ENCODE data around the gene VTI1B. TPM values are rescaled to one million over a fixed set of nuclear protein-coding genes. Genes with fewer than 3 reads are reported as not detected.

The VTI1B gene
- total and polyA plus RNA-seq, 2 experiments from 2014 or later = 55.0 to 115 TPM

DNA sequence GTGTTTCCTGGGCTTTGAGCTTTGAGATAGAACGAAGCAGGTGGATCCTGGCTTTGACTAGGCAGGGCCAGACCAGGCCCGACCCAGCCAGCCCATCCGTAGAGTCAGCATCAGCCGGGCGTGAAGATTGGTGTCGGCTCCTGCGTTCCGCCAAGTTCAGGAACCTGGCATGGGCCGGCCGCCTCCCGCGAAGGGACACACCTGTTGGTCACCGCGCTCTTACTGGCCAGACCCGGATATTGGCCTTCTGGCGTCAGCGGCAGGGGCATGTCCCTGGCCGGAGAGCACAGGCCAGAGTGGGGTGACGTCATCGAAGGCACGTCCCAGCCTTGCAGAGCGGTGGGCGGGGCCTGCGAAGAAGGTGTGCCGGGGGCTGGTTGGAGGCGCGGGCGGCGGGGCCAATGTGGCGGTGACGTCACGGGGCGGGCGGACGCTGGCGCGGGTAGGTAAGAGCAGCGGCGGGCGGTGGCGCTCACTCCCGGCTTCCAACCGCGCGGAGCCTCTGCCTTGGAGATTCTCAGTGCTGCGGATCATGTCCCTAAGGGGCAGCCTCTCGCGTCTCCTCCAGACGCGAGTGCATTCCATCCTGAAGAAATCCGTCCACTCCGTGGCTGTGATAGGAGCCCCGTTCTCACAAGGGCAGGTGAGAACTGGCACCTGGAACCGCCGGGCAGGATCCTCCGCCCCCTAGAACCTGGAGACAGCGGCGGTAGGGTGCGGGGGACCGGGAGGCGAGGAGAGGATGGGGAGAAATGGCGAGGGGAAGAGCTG, 54.8 kb downstream of the VTI1B start, which contains the start of gene ARG2:
Gene ARG2, plus strand, starts transcription at position 475 of the 771 bp plus-strand sequence. Its CDS starts 58 bp downstream, at position 533.
- Histone ChIP-seq H3K4me1 (ENCODE audit: insufficient read depth) (peaks cover 18% of the 10 kb centered on the region), H3K9me2 (replicated peaks; ENCODE audit: insufficient read depth) (no peaks in the 10 kb centered on the region), H3K27me3 (no peaks in the 10 kb centered on the region), H3K36me3 (replicated peaks; ENCODE audit: insufficient read depth, low read depth) (no peaks in the 10 kb centered on the region), H3K4me2 (peak within 1 kb of the TSS; percentile 92), H3K9me3 (ENCODE audit: low read depth) (no peaks in the 10 kb centered on the region), H2AFZ (peak within 1 kb of the TSS; percentile 82), H4K20me1 (ENCODE audit: insufficient read depth, poor library complexity, severe bottlenecking) (no peaks in the 10 kb centered on the region), H3K79me2 (no peaks in the 10 kb centered on the region), H3K4me3 (peak within 1 kb of the TSS; percentile 82), H3K27ac (peak within 1 kb of the TSS; percentile 93)
- WGBS (ENCODE audit: low lambda C conversion rate, missing lambda C conversion rate) = 2% methylated on average over 46 of the region's 62 CpGs
- TF ChIP-seq EZH2phosphoT487 (IDR thresholded peaks at IDR 0.05; ENCODE audit: low read depth, severe bottlenecking, unreplicated experiment) = no peak
- no peak for TF ChIP-seq EZH2 (IDR thresholded peaks at IDR 0.05; ENCODE audit: borderline replicate concordance)
- TF ChIP-seq, protein P1, sequence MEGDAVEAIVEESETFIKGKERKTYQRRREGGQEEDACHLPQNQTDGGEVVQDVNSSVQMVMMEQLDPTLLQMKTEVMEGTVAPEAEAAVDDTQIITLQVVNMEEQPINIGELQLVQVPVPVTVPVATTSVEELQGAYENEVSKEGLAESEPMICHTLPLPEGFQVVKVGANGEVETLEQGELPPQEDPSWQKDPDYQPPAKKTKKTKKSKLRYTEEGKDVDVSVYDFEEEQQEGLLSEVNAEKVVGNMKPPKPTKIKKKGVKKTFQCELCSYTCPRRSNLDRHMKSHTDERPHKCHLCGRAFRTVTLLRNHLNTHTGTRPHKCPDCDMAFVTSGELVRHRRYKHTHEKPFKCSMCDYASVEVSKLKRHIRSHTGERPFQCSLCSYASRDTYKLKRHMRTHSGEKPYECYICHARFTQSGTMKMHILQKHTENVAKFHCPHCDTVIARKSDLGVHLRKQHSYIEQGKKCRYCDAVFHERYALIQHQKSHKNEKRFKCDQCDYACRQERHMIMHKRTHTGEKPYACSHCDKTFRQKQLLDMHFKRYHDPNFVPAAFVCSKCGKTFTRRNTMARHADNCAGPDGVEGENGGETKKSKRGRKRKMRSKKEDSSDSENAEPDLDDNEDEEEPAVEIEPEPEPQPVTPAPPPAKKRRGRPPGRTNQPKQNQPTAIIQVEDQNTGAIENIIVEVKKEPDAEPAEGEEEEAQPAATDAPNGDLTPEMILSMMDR (IDR thresholded peaks at IDR 0.05; ENCODE audit: poor library complexity) = no peak
- DNase-seq (ENCODE audit: low spot score) = peak; percentile 100

DNA sequence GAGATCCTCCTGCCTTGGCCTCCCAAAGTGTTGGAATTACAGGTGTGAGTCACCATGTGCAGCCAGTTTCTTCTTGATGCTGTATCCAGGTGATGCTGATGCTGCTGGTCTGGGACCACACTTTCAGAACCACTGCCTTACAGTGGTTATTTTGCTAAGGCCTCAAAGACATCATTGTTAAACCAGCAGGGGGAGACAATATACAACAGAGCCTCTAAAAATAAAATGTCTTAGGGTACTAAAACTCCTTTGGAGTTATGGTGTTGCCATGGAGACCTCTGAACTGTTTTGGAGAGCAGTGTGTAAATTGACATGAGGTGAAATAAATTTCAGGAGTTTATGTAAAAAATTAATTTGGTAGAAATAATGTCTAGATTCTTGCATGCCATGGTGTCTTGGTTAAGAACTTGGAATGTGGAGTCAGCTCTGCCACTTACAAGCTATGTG, 55.8 kb downstream of the VTI1B start:
- DNase-seq (ENCODE audit: low spot score) = peak; percentile 88
- TF ChIP-seq, protein P1 (IDR thresholded peaks at IDR 0.05; ENCODE audit: poor library complexity) = peak; percentile 77
- no peak for TF ChIP-seq EZH2 (IDR thresholded peaks at IDR 0.05; ENCODE audit: borderline replicate concordance)
- peak overlapping the region; percentile 92 for H3K4me2 ChIP-seq

DNA sequence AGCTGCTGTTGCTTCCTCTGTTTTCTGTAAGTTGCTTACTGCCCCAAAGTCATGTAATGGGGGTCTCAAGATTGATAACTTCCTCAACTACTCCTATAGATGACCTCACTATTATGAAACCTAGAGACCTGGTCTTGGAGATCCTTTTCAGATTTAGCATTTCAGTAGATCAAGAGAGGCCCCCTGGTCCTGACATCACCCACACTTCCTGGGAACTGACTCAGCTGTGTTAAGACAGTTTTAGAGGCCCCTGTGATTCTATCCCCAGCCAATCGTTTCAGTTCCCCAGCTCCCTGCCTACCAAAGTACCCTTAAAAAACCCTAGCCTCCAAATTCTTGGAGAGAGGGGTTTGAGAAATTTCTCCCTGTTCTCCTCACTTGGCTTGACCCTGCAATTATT, 63.9 kb downstream of the VTI1B start:
- H3K27me3 ChIP-seq = no peaks in the 10 kb centered on the region
- H3K4me1 ChIP-seq (ENCODE audit: insufficient read depth) = no peaks in the 10 kb centered on the region
- no peak for DNase-seq (ENCODE audit: low spot score)
- no peaks in the 10 kb centered on the region for H3K79me2 ChIP-seq
- no peak overlapping the region for H3K27ac ChIP-seq
- H4K20me1 ChIP-seq (ENCODE audit: insufficient read depth, poor library complexity, severe bottlenecking) = no peaks in the 10 kb centered on the region
- no peaks in the 10 kb centered on the region for H3K9me2 ChIP-seq (replicated peaks; ENCODE audit: insufficient read depth)
- WGBS (ENCODE audit: low lambda C conversion rate, missing lambda C conversion rate) = 65% methylated on average over 1 of the region's 1 CpG
- H3K9me3 ChIP-seq (ENCODE audit: low read depth) = no peaks in the 10 kb centered on the region
- no peak overlapping the region for H3K4me2 ChIP-seq
- no peaks in the 10 kb centered on the region for H3K36me3 ChIP-seq (replicated peaks; ENCODE audit: insufficient read depth, low read depth)
- TF ChIP-seq EZH2phosphoT487 (IDR thresholded peaks at IDR 0.05; ENCODE audit: low read depth, severe bottlenecking, unreplicated experiment) (no peak), EZH2 (IDR thresholded peaks at IDR 0.05; ENCODE audit: borderline replicate concordance) (no peak)
- TF ChIP-seq, protein P1 (IDR thresholded peaks at IDR 0.05; ENCODE audit: poor library complexity) = no peak
- no peak overlapping the region for H2AFZ ChIP-seq
- no peak overlapping the region for H3K4me3 ChIP-seq

More for the DNA sequence above, 55.8 kb downstream of the VTI1B start:
- Histone ChIP-seq H3K36me3 (replicated peaks; ENCODE audit: insufficient read depth, low read depth) (no peaks in the 10 kb centered on the region), H3K4me1 (ENCODE audit: insufficient read depth) (peaks cover 18% of the 10 kb centered on the region), H4K20me1 (ENCODE audit: insufficient read depth, poor library complexity, severe bottlenecking) (no peaks in the 10 kb centered on the region), H3K4me3 (no peak overlapping the region), H3K9me2 (replicated peaks; ENCODE audit: insufficient read depth) (no peaks in the 10 kb centered on the region), H3K27me3 (no peaks in the 10 kb centered on the region), H3K27ac (peak overlapping the region; percentile 93), H2AFZ (no peak overlapping the region), H3K79me2 (no peaks in the 10 kb centered on the region), H3K9me3 (ENCODE audit: low read depth) (no peaks in the 10 kb centered on the region)
